ENCODE data around the gene ACIN1. TPM values are rescaled to one million over a fixed set of nuclear protein-coding genes. Genes with fewer than 3 reads are reported as not detected.

Gene ACIN1
- total and polyA plus RNA-seq, 8 donors: 137 to 380 (median 332) TPM

DNA sequence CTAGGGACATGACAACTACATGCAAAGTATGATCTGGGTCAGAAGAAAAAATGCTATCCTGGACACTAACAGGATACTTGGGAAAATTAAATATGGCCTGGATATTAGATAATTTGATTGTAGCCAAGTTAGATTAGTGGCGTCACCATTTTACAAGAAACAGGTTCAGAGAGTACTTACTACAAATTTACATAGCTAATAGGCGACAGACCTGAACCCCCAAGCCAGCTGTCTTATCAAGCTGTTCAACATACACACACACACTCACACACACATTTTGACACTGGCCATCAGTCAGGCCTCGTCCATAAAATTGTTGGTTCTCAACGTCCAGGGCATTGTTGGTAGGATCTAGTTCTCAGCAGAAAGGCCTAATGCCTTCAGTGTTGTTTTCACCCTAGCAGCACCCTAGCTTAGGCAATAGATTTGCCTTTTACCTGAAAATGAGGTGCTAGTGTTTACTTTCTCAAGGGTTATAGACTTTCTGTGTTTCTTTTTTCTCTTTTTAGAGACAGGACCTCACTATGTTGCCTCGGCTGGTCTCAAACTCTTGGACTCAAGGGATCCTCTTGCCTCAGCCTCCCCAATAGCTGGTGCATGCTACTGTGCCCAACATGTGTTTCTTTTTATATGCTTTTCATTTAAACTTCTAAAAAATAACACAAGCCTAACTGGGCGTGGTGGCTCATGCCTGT, 81.7 kb downstream of the ACIN1 start:
- no peak overlapping the region for H3K27ac ChIP-seq
- ATAC-seq (no peak), DNase-seq (no peak)
- TF ChIP-seq, protein P1, sequence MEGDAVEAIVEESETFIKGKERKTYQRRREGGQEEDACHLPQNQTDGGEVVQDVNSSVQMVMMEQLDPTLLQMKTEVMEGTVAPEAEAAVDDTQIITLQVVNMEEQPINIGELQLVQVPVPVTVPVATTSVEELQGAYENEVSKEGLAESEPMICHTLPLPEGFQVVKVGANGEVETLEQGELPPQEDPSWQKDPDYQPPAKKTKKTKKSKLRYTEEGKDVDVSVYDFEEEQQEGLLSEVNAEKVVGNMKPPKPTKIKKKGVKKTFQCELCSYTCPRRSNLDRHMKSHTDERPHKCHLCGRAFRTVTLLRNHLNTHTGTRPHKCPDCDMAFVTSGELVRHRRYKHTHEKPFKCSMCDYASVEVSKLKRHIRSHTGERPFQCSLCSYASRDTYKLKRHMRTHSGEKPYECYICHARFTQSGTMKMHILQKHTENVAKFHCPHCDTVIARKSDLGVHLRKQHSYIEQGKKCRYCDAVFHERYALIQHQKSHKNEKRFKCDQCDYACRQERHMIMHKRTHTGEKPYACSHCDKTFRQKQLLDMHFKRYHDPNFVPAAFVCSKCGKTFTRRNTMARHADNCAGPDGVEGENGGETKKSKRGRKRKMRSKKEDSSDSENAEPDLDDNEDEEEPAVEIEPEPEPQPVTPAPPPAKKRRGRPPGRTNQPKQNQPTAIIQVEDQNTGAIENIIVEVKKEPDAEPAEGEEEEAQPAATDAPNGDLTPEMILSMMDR (IDR thresholded peaks at IDR 0.05): no peak
- peaks cover 8 to 10% of the 10 kb centered on the region in 2 donors for H3K4me1 ChIP-seq
- intact Hi-C loops (cut with DNase I): no loop called here
- no peaks in the 10 kb centered on the region for H3K9me3 ChIP-seq
- H3K4me3 ChIP-seq: no peak overlapping the region
- H3K27me3 ChIP-seq: no peaks in the 10 kb centered on the region
- no peaks in the 10 kb centered on the region for H3K36me3 ChIP-seq

DNA sequence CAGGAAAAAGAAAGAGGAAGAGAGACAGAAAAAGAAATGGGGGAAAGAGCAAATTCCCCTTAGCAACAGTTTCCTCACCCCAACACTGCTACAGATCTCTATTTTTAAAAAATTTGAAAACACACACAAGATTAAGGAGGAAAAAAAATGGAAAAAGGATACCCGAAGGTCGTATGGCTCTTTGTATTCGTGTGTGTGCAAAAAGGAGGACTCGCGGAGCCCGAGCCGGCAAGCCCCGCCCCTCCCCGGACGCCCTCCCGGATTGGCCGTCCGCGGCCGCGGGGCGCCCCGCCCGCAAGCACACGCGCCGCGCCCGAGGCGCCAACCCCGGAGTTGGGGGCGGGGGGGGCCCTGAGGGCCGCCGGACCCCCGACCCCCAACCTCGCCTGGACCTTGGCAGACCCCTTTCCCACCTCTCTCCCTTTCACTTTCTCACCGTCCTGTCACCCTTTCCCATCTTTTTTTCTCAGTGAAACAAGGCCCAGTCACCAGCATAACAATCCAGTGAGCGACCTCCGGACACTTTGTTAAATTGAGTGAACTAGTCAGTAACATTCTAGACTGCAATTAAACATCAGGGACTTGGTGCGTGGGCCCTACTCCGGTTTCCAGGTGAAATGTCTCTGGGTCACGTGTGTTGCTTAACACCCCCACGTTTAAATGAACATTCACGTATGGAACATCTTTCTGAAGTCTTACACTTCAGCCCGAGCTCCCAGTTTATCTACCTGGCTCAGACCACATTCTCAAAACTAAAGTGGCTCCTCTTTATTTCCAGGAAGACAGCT, 84.8 kb downstream of the ACIN1 start, which contains the start of gene C14orf93:
Gene C14orf93 (minus strand): TSS at position 205 of the 788 bp plus-strand sequence. CDS start 11,120 bp downstream, outside the sequence.
- no peaks in the 10 kb centered on the region for H3K9me3 ChIP-seq
- peak; percentile 56 for ATAC-seq
- TF ChIP-seq, protein P1 (IDR thresholded peaks at IDR 0.05): no peak
- H3K4me3 ChIP-seq: peak within 1 kb of the TSS; percentile 34 to 54
- H3K27me3 ChIP-seq: no peaks in the 10 kb centered on the region
- DNase-seq: peak; percentile 78 to 93 (median 85)
- no peaks in the 10 kb centered on the region for H3K36me3 ChIP-seq
- H3K4me1 ChIP-seq: peaks cover 8 to 30% of the 10 kb centered on the region in 2 donors
- intact Hi-C loops (cut with DNase I): no loop called here
- H3K27ac ChIP-seq: peak within 1 kb of the TSS; percentile 85 to 89

DNA sequence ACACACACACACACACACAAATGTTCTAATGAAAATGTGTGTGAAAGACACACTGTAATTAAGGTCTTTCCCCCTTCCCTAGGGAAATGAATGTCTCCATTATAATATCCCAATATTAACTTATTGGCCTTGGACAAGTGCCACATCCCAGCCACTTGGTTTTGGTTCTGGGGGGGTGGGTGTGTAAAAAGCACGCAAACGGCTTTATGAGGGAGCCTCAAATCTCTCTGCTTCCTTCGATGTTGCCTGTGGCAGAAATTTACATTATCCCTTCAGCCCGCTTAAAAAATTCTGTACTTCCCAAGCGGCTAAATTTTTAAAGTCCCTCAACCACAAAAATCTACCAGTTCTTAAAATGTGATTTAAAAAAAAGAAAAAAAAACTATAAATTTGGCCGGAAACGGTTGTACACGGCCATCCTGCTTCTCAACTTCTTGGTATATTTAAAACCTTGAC, 85.4 kb downstream of the ACIN1 start:
- H3K4me1 ChIP-seq: peaks cover 8 to 30% of the 10 kb centered on the region in 2 donors
- H3K36me3 ChIP-seq: no peaks in the 10 kb centered on the region
- no peaks in the 10 kb centered on the region for H3K27me3 ChIP-seq
- TF ChIP-seq, protein P1 (IDR thresholded peaks at IDR 0.05): no peak
- no peaks in the 10 kb centered on the region for H3K9me3 ChIP-seq
- intact Hi-C loops (cut with DNase I): no loop called here
- peak overlapping the region; percentile 85 to 89 for H3K27ac ChIP-seq
- ATAC-seq: no peak
- H3K4me3 ChIP-seq: peak overlapping the region; percentile 34 to 54
- DNase-seq: no peak

DNA sequence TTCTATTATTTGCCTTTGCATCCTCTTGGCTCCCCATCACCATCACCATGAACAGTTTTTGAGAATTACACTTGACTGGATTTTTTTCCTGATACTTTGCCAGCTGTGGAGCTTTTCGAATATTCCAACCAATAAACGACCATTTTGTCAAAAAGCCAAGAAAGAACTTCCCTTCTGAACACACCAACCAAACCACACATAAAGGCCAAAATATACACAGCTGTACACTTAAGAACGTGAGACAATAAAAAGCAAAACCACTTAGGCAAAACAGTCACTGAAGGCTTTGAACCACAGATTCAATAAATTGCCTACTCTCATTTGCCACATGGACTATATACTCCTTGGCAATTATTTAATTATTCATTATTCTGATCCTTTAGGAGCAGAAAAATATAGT, 86.1 kb downstream of the ACIN1 start:
- intact Hi-C loops (cut with DNase I): no loop called here

More for the DNA sequence above, 86.1 kb downstream of the ACIN1 start:
- no peaks in the 10 kb centered on the region for H3K9me3 ChIP-seq
- DNase-seq: no peak
- H3K27ac ChIP-seq: peak overlapping the region; percentile 85 to 89
- H3K27me3 ChIP-seq: no peaks in the 10 kb centered on the region
- no peak for ATAC-seq
- H3K4me3 ChIP-seq: no peak overlapping the region
- H3K4me1 ChIP-seq: peaks cover 8 to 30% of the 10 kb centered on the region in 2 donors
- TF ChIP-seq, protein P1 (IDR thresholded peaks at IDR 0.05): no peak
- H3K36me3 ChIP-seq: no peaks in the 10 kb centered on the region

Other genes with a start within 250 kb of the ACIN1 start
- 100 to 1,000 TPM; 141 to 147 TPM for gene LRP10, start 223.4 kb downstream of the ACIN1 start, total RNA-seq
- 10 to 100 TPM; 49.3 to 60.4 (median 57.7) TPM for gene LRP10, start 223.4 kb downstream of the ACIN1 start, polyA plus RNA-seq (ENCODE audit: insufficient read length in 6 of 6)
- under 1 TPM; 0.29 to 0.73 TPM for gene REM2, start 211.9 kb downstream of the ACIN1 start, total RNA-seq
- gene REM2, start 211.9 kb downstream of the ACIN1 start, polyA plus RNA-seq (ENCODE audit: insufficient read length in 6 of 6): 1 to 10 TPM in 1 of 6 donors, under 1 TPM in 5; 0.56 to 1.3 (median 0.87) TPM
- 10 to 100 TPM; 64.9 to 81.8 TPM for gene RBM23, start 176.0 kb downstream of the ACIN1 start, total RNA-seq
- 100 to 1,000 TPM in 5 of 6 donors, 10 to 100 TPM in 1; 96.3 to 133 (median 115) TPM for gene RBM23, start 176.0 kb downstream of the ACIN1 start, polyA plus RNA-seq (ENCODE audit: insufficient read length in 6 of 6)
- 10 to 100 TPM; 48.7 to 73.3 TPM for gene PRMT5, start 165.8 kb downstream of the ACIN1 start, total RNA-seq
- gene PRMT5, start 165.8 kb downstream of the ACIN1 start, polyA plus RNA-seq (ENCODE audit: insufficient read length in 6 of 6): 100 to 1,000 TPM; 105 to 143 (median 135) TPM
- gene HAUS4, start 138.0 kb downstream of the ACIN1 start, total RNA-seq: 10 to 100 TPM; 47.6 to 51.4 TPM
- 10 to 100 TPM; 60.1 to 82.6 (median 71.2) TPM for gene HAUS4, start 138.0 kb downstream of the ACIN1 start, polyA plus RNA-seq (ENCODE audit: insufficient read length in 6 of 6)
- gene AJUBA, start 112.6 kb downstream of the ACIN1 start, total RNA-seq: 10 to 100 TPM; 37.9 to 39.5 TPM
- 10 to 100 TPM; 38.2 to 51.9 (median 41.9) TPM for gene AJUBA, start 112.6 kb downstream of the ACIN1 start, polyA plus RNA-seq (ENCODE audit: insufficient read length in 6 of 6)
- 1 to 10 TPM; 8.3 TPM for gene C14orf93, start 85.0 kb downstream of the ACIN1 start, total RNA-seq
- 10 to 100 TPM; 21.2 to 24.0 (median 21.6) TPM for gene C14orf93, start 85.0 kb downstream of the ACIN1 start, polyA plus RNA-seq (ENCODE audit: insufficient read length in 6 of 6)
- 100 to 1,000 TPM; 114 to 140 TPM for gene PSMB5, start 60.2 kb downstream of the ACIN1 start, total RNA-seq
- 100 to 1,000 TPM; 174 to 199 (median 181) TPM for gene PSMB5, start 60.2 kb downstream of the ACIN1 start, polyA plus RNA-seq (ENCODE audit: insufficient read length in 6 of 6)
- gene PSMB11, start 52.9 kb downstream of the ACIN1 start, total RNA-seq: not detected
- not detected for gene PSMB11, start 52.9 kb downstream of the ACIN1 start, polyA plus RNA-seq (ENCODE audit: insufficient read length in 6 of 6)
- 1 to 10 TPM; 6.1 to 9.2 TPM for gene CDH24, start 37.6 kb downstream of the ACIN1 start, total RNA-seq
- 10 to 100 TPM; 11.0 to 14.8 (median 11.8) TPM for gene CDH24, start 37.6 kb downstream of the ACIN1 start, polyA plus RNA-seq (ENCODE audit: insufficient read length in 6 of 6)
- 10 to 100 TPM; 52.6 to 67.6 TPM for gene C14orf119, start 369 bp upstream of the ACIN1 start, total RNA-seq
- 10 to 100 TPM; 57.9 to 65.3 (median 63.5) TPM for gene C14orf119, start 369 bp upstream of the ACIN1 start, polyA plus RNA-seq (ENCODE audit: insufficient read length in 6 of 6)
- not detected for gene CIROP, start 9.9 kb upstream of the ACIN1 start, total RNA-seq
- gene CIROP, start 9.9 kb upstream of the ACIN1 start, polyA plus RNA-seq (ENCODE audit: insufficient read length in 6 of 6): under 1 TPM in 2 of 6 donors, not detected in 4; 0.06 to 0.08 TPM
- 1 to 10 TPM in 1 of 2 donors, under 1 TPM in 1; 0.26 to 1.0 TPM for gene CEBPE, start 24.1 kb upstream of the ACIN1 start, total RNA-seq
- gene CEBPE, start 24.1 kb upstream of the ACIN1 start, polyA plus RNA-seq (ENCODE audit: insufficient read length in 6 of 6): under 1 TPM in 4 of 6 donors, not detected in 2; 0.14 to 0.26 (median 0.18) TPM
- 10 to 100 TPM; 38.5 to 42.2 TPM for gene SLC7A8, start 88.5 kb upstream of the ACIN1 start, total RNA-seq
- 100 to 1,000 TPM; 112 to 153 (median 132) TPM for gene SLC7A8, start 88.5 kb upstream of the ACIN1 start, polyA plus RNA-seq (ENCODE audit: insufficient read length in 6 of 6)
- gene RNF212B, start 142.8 kb upstream of the ACIN1 start, total RNA-seq: not detected
- under 1 TPM; 0.47 to 0.94 (median 0.74) TPM for gene RNF212B, start 142.8 kb upstream of the ACIN1 start, polyA plus RNA-seq (ENCODE audit: insufficient read length in 6 of 6)
- 10 to 100 TPM; 11.9 to 13.2 TPM for gene HOMEZ, start 191.0 kb upstream of the ACIN1 start, total RNA-seq
- 10 to 100 TPM; 12.6 to 18.6 (median 16.8) TPM for gene HOMEZ, start 191.0 kb upstream of the ACIN1 start, polyA plus RNA-seq (ENCODE audit: insufficient read length in 6 of 6)
- 10 to 100 TPM; 11.3 to 18.6 TPM for gene PPP1R3E, start 207.7 kb upstream of the ACIN1 start, total RNA-seq
- 10 to 100 TPM; 18.8 to 24.5 (median 20.4) TPM for gene PPP1R3E, start 207.7 kb upstream of the ACIN1 start, polyA plus RNA-seq (ENCODE audit: insufficient read length in 6 of 6)
- gene BCL2L2, start 211.7 kb upstream of the ACIN1 start, total RNA-seq: 10 to 100 TPM; 37.1 to 49.9 TPM
- 10 to 100 TPM; 39.2 to 41.5 (median 40.4) TPM for gene BCL2L2, start 211.7 kb upstream of the ACIN1 start, polyA plus RNA-seq (ENCODE audit: insufficient read length in 6 of 6)
- gene PABPN1, start 226.3 kb upstream of the ACIN1 start, total RNA-seq: 100 to 1,000 TPM; 119 to 138 TPM
- 100 to 1,000 TPM; 187 to 256 (median 214) TPM for gene PABPN1, start 226.3 kb upstream of the ACIN1 start, polyA plus RNA-seq (ENCODE audit: insufficient read length in 6 of 6)

Measured in left lung (tissue), 10 donors.